GM12878 (cell line): ENCODE data around the gene DHRS1. TPM values are rescaled to one million over a fixed set of nuclear protein-coding genes. Genes with fewer than 3 reads are reported as not detected.

ENCODE experiments used
- ATF2 ChIP-seq: IDR thresholded peaks from 2 replicates; pipeline ENCODE4 v1.6.1; 2012; ENCODE audit warnings: low read length, inconsistent platforms
- ATF7 ChIP-seq: fragments of 450-650 bp; IDR thresholded peaks from 2 replicates; pipeline ENCODE4 v1.6.1; 2016; ENCODE audit warnings: low read depth, mild to moderate bottlenecking
- BCLAF1 ChIP-seq: fragments of 450-650 bp; IDR thresholded peaks from 2 replicates; pipeline ENCODE4 v1.6.1; 2017; ENCODE audit warnings: antibody characterized with exemption, mild to moderate bottlenecking, moderate library complexity
- CBX3 ChIP-seq: fragments of 200-600 bp; sonication (generic); IDR thresholded peaks from 2 replicates; pipeline ENCODE4 v1.6.1; 2016; ENCODE audit warnings: low read depth, borderline replicate concordance
- CREB1 ChIP-seq: IDR thresholded peaks from 2 replicates; pipeline ENCODE4 v1.6.1; 2012; ENCODE audit warnings: low read depth, mild to moderate bottlenecking, inconsistent platforms
- DPF2 ChIP-seq: fragments of 450-650 bp; IDR thresholded peaks from 2 replicates; pipeline ENCODE4 v1.6.1; 2017; ENCODE audit warnings: mild to moderate bottlenecking
- GABPA ChIP-seq: IDR thresholded peaks from 2 replicates; pipeline ENCODE4 v1.6.1; 2014; ENCODE audit warnings: antibody characterized with exemption, low read depth, mild to moderate bottlenecking, inconsistent platforms
- KDM1A ChIP-seq: fragments of 200-600 bp; sonication (generic); IDR thresholded peaks from 2 replicates; pipeline ENCODE4 v1.6.1; 2016; ENCODE audit warnings: borderline replicate concordance
- NFIC ChIP-seq: IDR thresholded peaks from 2 replicates; pipeline ENCODE4 v1.6.1; 2012; ENCODE audit warnings: low read depth, mild to moderate bottlenecking, inconsistent platforms, low read length, moderate library complexity
- PML ChIP-seq: IDR thresholded peaks from 2 replicates; pipeline ENCODE4 v1.6.1; 2012; ENCODE audit warnings: low read length, inconsistent platforms
- POLR2A ChIP-seq: IDR thresholded peaks from 2 replicates; pipeline ENCODE4 v1.6.1; 2011; ENCODE audit warnings: low read depth, mild to moderate bottlenecking, low read length
- POLR2AphosphoS5 ChIP-seq: IDR thresholded peaks from 2 replicates; pipeline ENCODE4 v1.6.1; 2011; ENCODE audit warnings: mild to moderate bottlenecking, low read length, inconsistent platforms
- SIN3A ChIP-seq: IDR thresholded peaks from 2 replicates; pipeline ENCODE4 v1.6.1; 2012; ENCODE audit warnings: low read depth, low read length, improper control_type of control experiment
- SKIL ChIP-seq: fragments of 450-650 bp; IDR thresholded peaks from 2 replicates; pipeline ENCODE4 v1.6.1; 2017; ENCODE audit warnings: mild to moderate bottlenecking, low read depth, inconsistent platforms; ENCODE audit not compliant: poor library complexity, severe bottlenecking
- SMAD1 ChIP-seq: fragments of 450-650 bp; IDR thresholded peaks from 2 replicates; pipeline ENCODE4 v1.6.1; 2018; ENCODE audit warnings: mild to moderate bottlenecking, low read depth; ENCODE audit not compliant: partially characterized antibody
- SPI1 ChIP-seq: IDR thresholded peaks from 2 replicates; pipeline ENCODE4 v1.6.1; 2011; ENCODE audit warnings: low read depth, mild to moderate bottlenecking, low read length, moderate library complexity, borderline replicate concordance; ENCODE audit not compliant: insufficient read depth
- SRF ChIP-seq, 2 experiments: IDR thresholded peaks; 2 replicates each; pipeline ENCODE4 v1.6.1; 2011; ENCODE audit warnings: low read depth in 2 of 2, low read length in 2 of 2, mild to moderate bottlenecking in 1 of 2, moderate library complexity in 1 of 2
- ZBTB11 ChIP-seq: fragments of 450-650 bp; formaldehyde crosslinking; IDR thresholded peaks from 2 replicates; pipeline ENCODE4 v1.5.0; 2022; ENCODE audit warnings: mild to moderate bottlenecking, missing genetic modification characterization
- ZNF622 ChIP-seq: fragments of 450-650 bp; IDR thresholded peaks from 2 replicates; pipeline ENCODE4 v1.6.1; 2017; ENCODE audit warnings: mild to moderate bottlenecking, inconsistent platforms
- polyA plus RNA-seq, 11 experiments: library from polyadenylated mRNA; depleted of rRNA in 4 of 11; unstranded in 6 of 11; stranded (reverse) in 5 of 11; fragments of >200 nt; fragmentation: Nextera tagmentation in 4 of 11; fragmentation: Illumina TruSeq in 1 of 11; extraction: Ambion mirVana in 4 of 11; extraction: Trizol in 1 of 11; gene quantifications; 1 replicate in 1 of 11; 2 replicates in 10 of 11; pipeline versions ENCODE4 v1.2.1 to v1.2.3, GENCODE V29; 2011 to 2016; ENCODE audit warnings: inconsistent platforms in 2 of 11, missing spikeins in 2 of 11, low read depth in 1 of 11
- total RNA-seq, 4 experiments: library from RNA; depleted of rRNA in 3 of 4; stranded (reverse); fragments of >200 nt in 3 of 4; fragmentation: Illumina TruSeq in 1 of 4; extraction: Trizol in 1 of 4; gene quantifications; 2 replicates each; pipeline versions ENCODE4 v1.2.1 to v1.2.3, GENCODE V29; 2013 to 2021
- TF ChIP-seq, protein P1 (sequence below): fragments of 450-650 bp; conservative IDR thresholded peaks from 2 replicates; pipeline ENCODE4 v1.6.1; 2017; ENCODE audit warnings: mild to moderate bottlenecking, moderate library complexity

DHRS1 gene
- total and polyA plus RNA-seq, 10 of the 15 experiments (the other 5 are each of a cell fraction or from before 2014, with no cell fraction given): 12.1 to 45.0 (median 25.7) TPM

- peak; percentile 87; the same call in 1 of the 2 replicates for TF ChIP-seq NFIC
- no peak for TF ChIP-seq BCLAF1
- no peak for TF ChIP-seq ZNF622
- 0 out of 2 replicates have a peak, but pooled peaks have one; percentile 30 for TF ChIP-seq PML
- peak; percentile 50; the same call in 1 of the 2 replicates for TF ChIP-seq GABPA
- TF ChIP-seq SRF (IDR thresholded peaks at IDR 0.05; ENCODE audit: low read depth in 2 of 2, low read length in 2 of 2): 0 out of 4 replicates have a peak, but pooled peaks of 1 of the 2 experiments have one; percentile 29
- TF ChIP-seq ZBTB11 (CRISPR knock-in tag): no peak
- peak; percentile 33 for TF ChIP-seq SMAD1
- TF ChIP-seq DPF2: peak; percentile 93
- peak; percentile 99 for TF ChIP-seq SPI1
- TF ChIP-seq SIN3A: no peak
- TF ChIP-seq SKIL: peak; percentile 52
- TF ChIP-seq CBX3: no peak
- no peak for TF ChIP-seq KDM1A
- TF ChIP-seq, protein P1, sequence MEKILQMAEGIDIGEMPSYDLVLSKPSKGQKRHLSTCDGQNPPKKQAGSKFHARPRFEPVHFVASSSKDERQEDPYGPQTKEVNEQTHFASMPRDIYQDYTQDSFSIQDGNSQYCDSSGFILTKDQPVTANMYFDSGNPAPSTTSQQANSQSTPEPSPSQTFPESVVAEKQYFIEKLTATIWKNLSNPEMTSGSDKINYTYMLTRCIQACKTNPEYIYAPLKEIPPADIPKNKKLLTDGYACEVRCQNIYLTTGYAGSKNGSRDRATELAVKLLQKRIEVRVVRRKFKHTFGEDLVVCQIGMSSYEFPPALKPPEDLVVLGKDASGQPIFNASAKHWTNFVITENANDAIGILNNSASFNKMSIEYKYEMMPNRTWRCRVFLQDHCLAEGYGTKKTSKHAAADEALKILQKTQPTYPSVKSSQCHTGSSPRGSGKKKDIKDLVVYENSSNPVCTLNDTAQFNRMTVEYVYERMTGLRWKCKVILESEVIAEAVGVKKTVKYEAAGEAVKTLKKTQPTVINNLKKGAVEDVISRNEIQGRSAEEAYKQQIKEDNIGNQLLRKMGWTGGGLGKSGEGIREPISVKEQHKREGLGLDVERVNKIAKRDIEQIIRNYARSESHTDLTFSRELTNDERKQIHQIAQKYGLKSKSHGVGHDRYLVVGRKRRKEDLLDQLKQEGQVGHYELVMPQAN: no peak
- peak; percentile 79 for TF ChIP-seq CREB1
- 0 out of 2 replicates have a peak, but pooled peaks have one; percentile 22 for TF ChIP-seq POLR2A
- TF ChIP-seq POLR2AphosphoS5: no peak
- peak; percentile 81 for TF ChIP-seq ATF2
- TF ChIP-seq ATF7: peak; percentile 94
Observed at GRCh38 chr14:24274101-24274543, 25.5 kb downstream of the DHRS1 start (continued).
